HepG2 (cell line): ENCODE results near the gene SLC36A3.

Experiments
- EZH2 ChIP-seq: conservative IDR thresholded peaks from 2 replicates; pipeline ENCODE4 v1.6.1; 2012; ENCODE audit warnings: mild to moderate bottlenecking, low read depth, low read length, moderate library complexity
- MATR3 ChIP-seq: sonication (generic); formaldehyde crosslinking; IDR thresholded peaks from 2 replicates; pipeline ENCODE4 v1.4.0; 2020; ENCODE audit warnings: missing genetic modification reagents
- TF ChIP-seq, protein P1 (sequence below): sonication (generic); formaldehyde crosslinking; IDR thresholded peaks from 2 replicates; pipeline ENCODE4 v1.5.0; 2020; ENCODE audit warnings: mild to moderate bottlenecking, missing genetic modification reagents, moderate library complexity
- TF ChIP-seq, protein P2 (sequence below): sonication (generic); formaldehyde crosslinking; IDR thresholded peaks from 2 replicates; pipeline ENCODE4 v1.4.0; 2020; ENCODE audit warnings: missing genetic modification reagents
- TF ChIP-seq, protein P3 (sequence below): sonication (generic); formaldehyde crosslinking; IDR thresholded peaks from 2 replicates; pipeline ENCODE4 v1.8.0; 2022; ENCODE audit warnings: low read depth, missing genetic modification reagents

DNA sequence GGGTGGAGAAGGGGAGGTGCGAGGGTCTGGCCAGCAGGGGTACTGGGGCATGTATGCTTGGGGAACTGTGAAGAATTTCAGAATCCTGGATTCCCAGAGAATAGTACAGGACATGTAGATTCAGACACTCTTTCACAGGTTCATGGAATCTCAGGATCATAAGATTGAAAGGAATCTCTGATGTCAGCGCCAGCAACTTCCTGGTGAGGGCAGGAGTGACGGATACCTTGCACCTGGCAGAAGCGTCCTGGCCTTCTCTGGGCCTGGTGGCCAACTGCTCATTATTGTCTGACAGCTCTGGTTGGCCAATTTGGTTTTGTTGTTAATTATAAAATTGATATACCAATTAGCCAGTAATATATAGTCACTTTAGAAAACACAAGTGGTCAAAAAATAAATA is 43.6 kb downstream of the SLC36A3 start:
- TF ChIP-seq EZH2, result no peak
- no peak for TF ChIP-seq MATR3 (CRISPR knock-in tag)
- TF ChIP-seq, protein P1, sequence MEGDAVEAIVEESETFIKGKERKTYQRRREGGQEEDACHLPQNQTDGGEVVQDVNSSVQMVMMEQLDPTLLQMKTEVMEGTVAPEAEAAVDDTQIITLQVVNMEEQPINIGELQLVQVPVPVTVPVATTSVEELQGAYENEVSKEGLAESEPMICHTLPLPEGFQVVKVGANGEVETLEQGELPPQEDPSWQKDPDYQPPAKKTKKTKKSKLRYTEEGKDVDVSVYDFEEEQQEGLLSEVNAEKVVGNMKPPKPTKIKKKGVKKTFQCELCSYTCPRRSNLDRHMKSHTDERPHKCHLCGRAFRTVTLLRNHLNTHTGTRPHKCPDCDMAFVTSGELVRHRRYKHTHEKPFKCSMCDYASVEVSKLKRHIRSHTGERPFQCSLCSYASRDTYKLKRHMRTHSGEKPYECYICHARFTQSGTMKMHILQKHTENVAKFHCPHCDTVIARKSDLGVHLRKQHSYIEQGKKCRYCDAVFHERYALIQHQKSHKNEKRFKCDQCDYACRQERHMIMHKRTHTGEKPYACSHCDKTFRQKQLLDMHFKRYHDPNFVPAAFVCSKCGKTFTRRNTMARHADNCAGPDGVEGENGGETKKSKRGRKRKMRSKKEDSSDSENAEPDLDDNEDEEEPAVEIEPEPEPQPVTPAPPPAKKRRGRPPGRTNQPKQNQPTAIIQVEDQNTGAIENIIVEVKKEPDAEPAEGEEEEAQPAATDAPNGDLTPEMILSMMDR (CRISPR knock-in tag), result no peak
- TF ChIP-seq, protein P2, sequence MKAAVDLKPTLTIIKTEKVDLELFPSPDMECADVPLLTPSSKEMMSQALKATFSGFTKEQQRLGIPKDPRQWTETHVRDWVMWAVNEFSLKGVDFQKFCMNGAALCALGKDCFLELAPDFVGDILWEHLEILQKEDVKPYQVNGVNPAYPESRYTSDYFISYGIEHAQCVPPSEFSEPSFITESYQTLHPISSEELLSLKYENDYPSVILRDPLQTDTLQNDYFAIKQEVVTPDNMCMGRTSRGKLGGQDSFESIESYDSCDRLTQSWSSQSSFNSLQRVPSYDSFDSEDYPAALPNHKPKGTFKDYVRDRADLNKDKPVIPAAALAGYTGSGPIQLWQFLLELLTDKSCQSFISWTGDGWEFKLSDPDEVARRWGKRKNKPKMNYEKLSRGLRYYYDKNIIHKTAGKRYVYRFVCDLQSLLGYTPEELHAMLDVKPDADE, result no peak
- TF ChIP-seq, protein P3, sequence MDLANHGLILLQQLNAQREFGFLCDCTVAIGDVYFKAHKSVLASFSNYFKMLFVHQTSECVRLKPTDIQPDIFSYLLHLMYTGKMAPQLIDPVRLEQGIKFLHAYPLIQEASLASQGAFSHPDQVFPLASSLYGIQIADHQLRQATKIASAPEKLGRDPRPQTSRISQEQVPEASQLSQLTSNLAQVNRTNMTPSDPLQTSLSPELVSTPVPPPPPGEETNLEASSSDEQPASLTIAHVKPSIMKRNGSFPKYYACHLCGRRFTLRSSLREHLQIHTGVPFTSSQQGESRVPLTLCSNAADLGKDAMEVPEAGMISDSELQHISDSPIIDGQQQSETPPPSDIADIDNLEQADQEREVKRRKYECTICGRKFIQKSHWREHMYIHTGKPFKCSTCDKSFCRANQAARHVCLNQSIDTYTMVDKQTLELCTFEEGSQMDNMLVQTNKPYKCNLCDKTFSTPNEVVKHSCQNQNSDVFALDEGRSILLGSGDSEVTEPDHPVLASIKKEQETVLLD (CRISPR knock-in tag), result no peak
